ENCODE results near the gene NYNRIN.
A peak's percentile ranks its signal among the peaks of the same experiment; 100 is the strongest.
"Not testable (repeated sequence)": the region's sequence is repeated elsewhere in the genome, so short reads cannot be mapped to it uniquely, and the experiment has no call there.

NYNRIN gene

DNA sequence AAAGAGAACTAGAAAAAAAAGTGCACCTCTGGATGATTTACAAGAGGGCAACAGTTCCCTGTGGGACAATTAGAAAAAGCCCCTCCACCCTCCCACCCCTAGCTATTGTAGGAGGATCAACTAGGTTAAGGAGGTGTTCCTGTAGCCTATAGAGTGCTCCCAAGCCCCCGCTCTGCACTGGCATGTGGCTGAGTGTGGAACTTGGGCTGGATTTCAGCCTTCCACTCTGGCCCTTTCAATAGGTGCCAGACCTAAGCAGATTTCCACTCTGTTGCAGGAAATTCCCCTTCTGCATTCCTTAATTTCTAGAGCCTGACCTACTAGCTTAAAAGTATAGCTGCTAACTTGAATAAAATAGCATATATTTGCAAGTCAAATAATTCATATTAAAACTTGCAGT is 28.1 kb upstream of the NYNRIN start:
- H3K9ac ChIP-seq (ENCODE audit: low read length), result no peak overlapping the region
- H3K9me3 ChIP-seq (ENCODE audit: control insufficient read depth, insufficient read depth, low read depth, low read length), result no peaks in the 10 kb centered on the region
- H3K27me3 ChIP-seq (ENCODE audit: control insufficient read depth, insufficient read depth, low read length), result no peaks in the 10 kb centered on the region
- peaks cover 10% of the 10 kb centered on the region for H3K4me1 ChIP-seq (ENCODE audit: control insufficient read depth, insufficient read depth, low read length)
- peaks cover 32% of the 10 kb centered on the region for H3K36me3 ChIP-seq (ENCODE audit: control insufficient read depth, insufficient read depth, low read length)
- H3K4me3 ChIP-seq (ENCODE audit: low read depth, low read length), result no peak overlapping the region
- no peak overlapping the region for H3K27ac ChIP-seq (ENCODE audit: low read depth, low read length)

DNA sequence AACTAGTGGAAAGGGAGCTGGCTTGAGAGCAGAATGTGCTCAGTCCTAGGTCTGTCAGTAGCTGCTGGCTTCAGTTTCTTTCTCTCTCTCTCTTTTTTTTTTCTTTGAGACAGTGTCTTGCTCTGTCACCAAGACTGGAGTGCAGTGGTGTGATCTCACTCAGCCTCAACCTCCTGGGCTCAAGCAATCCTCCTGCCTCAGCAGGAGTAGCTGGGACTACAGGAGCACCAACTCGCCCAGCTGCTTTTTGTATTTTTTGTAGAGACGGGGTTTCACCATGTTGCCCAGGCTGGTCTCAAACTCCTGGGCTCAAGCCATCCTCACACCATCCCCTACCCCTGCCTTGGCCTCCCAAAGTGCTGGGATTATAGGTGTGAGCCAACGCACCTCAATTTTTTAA is 27.2 kb upstream of the NYNRIN start:
- H3K9ac ChIP-seq (ENCODE audit: low read length); H3K27me3 ChIP-seq (ENCODE audit: control insufficient read depth, insufficient read depth, low read length); H3K27ac ChIP-seq (ENCODE audit: low read depth, low read length); H3K4me3 ChIP-seq (ENCODE audit: low read depth, low read length); H3K9me3 ChIP-seq (ENCODE audit: control insufficient read depth, insufficient read depth, low read depth, low read length): not testable (repeated sequence)
- H3K36me3 ChIP-seq (ENCODE audit: control insufficient read depth, insufficient read depth, low read length), result peaks cover 32% of the 10 kb centered on the region
- H3K4me1 ChIP-seq (ENCODE audit: control insufficient read depth, insufficient read depth, low read length), result peaks cover 12% of the 10 kb centered on the region

DNA sequence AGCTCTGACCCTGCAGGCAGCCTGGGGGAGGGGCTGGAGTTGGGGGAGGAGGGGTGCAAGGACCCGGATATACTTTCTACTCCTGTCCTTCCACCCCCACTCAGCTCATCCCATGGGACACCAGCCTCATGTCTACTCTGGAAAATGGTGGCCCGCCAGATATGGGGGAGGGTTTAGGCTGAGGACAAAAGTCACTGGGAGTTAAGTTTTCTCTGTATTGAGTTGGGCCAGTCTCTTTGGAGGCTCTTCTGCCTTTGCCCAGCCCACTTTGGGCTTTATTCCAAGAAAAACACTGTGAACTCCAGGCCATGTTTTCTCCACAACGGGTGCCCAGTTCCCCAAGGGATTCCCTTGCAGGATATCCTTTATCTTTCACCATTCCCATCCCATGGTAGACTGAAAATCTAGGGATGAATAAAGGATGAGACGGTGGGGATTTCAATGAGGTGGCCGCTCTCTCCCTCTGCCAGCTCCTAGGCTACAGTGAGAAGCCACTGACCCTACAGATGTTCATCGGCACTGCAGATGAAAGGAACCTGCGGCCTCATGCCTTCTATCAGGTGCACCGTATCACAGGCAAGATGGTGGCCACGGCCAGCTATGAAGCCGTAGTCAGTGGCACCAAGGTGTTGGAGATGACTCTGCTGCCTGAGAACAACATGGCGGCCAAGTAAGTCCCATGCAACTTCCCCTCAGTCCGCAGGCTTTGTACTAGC is 25.9 kb upstream of the NYNRIN start:
- H3K9ac ChIP-seq (ENCODE audit: low read length), result no peak overlapping the region
- no peaks in the 10 kb centered on the region for H3K27me3 ChIP-seq (ENCODE audit: control insufficient read depth, insufficient read depth, low read length)
- peaks cover 22% of the 10 kb centered on the region for H3K4me1 ChIP-seq (ENCODE audit: control insufficient read depth, insufficient read depth, low read length)
- H3K9me3 ChIP-seq (ENCODE audit: control insufficient read depth, insufficient read depth, low read depth, low read length), result no peaks in the 10 kb centered on the region
- peaks cover 32% of the 10 kb centered on the region for H3K36me3 ChIP-seq (ENCODE audit: control insufficient read depth, insufficient read depth, low read length)
- no peak overlapping the region for H3K4me3 ChIP-seq (ENCODE audit: low read depth, low read length)
- H3K27ac ChIP-seq (ENCODE audit: low read depth, low read length), result no peak overlapping the region

DNA sequence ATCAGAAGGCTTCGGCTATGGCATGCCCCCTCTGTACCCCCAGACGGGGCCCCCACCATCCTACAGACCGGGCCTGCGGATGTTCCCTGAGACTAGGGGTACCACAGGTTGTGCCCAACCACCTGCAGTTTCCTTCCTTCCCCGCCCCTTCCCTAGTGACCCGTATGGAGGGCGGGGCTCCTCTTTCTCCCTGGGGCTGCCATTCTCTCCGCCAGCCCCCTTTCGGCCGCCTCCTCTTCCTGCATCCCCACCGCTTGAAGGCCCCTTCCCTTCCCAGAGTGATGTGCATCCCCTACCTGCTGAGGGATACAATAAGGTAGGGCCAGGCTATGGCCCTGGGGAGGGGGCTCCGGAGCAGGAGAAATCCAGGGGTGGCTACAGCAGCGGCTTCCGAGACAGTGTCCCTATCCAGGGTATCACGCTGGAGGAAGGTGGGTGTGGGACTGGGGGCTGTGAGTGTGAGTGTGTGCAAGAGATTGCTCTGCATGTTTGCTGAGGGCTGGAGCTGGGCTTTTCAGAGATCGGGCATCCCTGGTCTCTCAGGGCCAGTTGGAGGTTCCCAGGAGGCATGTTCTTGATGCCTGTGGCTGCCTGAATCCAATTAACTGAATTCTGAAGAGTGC is 22.2 kb upstream of the NYNRIN start:
- Histone ChIP-seq H3K9ac (ENCODE audit: low read length) (no peak overlapping the region), H3K27me3 (ENCODE audit: control insufficient read depth, insufficient read depth, low read length) (no peaks in the 10 kb centered on the region), H3K4me3 (ENCODE audit: low read depth, low read length) (peak overlapping the region; percentile 34; the same call in 1 of the 2 replicates), H3K36me3 (ENCODE audit: control insufficient read depth, insufficient read depth, low read length) (peaks cover 25% of the 10 kb centered on the region), H3K4me1 (ENCODE audit: control insufficient read depth, insufficient read depth, low read length) (peaks cover 22% of the 10 kb centered on the region), H3K27ac (ENCODE audit: low read depth, low read length) (no peak overlapping the region), H3K9me3 (ENCODE audit: control insufficient read depth, insufficient read depth, low read depth, low read length) (no peaks in the 10 kb centered on the region)

DNA sequence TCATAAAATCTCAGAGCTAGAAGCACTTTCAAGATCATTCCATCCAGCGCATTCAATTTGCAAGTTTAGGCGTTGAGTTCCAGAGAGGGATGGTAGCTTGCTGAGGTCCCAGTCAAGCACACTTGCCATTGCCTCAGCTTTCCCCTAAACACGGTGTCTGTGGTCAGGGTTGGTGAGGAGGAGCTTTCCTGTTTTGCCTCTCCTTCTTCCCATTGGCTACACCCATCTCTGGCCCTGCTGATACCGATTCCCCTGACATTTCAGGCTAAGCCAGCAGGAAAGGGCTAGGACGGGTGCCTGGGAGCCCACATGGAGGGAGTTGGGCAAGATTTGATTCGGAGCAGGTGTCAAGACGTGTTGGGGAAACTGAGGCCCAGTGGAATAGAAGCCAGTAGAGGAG is 21.7 kb upstream of the NYNRIN start:
- peaks cover 22% of the 10 kb centered on the region for H3K4me1 ChIP-seq (ENCODE audit: control insufficient read depth, insufficient read depth, low read length)
- no peak overlapping the region for H3K27ac ChIP-seq (ENCODE audit: low read depth, low read length)
- H3K4me3 ChIP-seq (ENCODE audit: low read depth, low read length), result no peak overlapping the region
- H3K36me3 ChIP-seq (ENCODE audit: control insufficient read depth, insufficient read depth, low read length), result peaks cover 20% of the 10 kb centered on the region
- H3K9ac ChIP-seq (ENCODE audit: low read length), result no peak overlapping the region
- no peaks in the 10 kb centered on the region for H3K9me3 ChIP-seq (ENCODE audit: control insufficient read depth, insufficient read depth, low read depth, low read length)
- no peaks in the 10 kb centered on the region for H3K27me3 ChIP-seq (ENCODE audit: control insufficient read depth, insufficient read depth, low read length)

DNA sequence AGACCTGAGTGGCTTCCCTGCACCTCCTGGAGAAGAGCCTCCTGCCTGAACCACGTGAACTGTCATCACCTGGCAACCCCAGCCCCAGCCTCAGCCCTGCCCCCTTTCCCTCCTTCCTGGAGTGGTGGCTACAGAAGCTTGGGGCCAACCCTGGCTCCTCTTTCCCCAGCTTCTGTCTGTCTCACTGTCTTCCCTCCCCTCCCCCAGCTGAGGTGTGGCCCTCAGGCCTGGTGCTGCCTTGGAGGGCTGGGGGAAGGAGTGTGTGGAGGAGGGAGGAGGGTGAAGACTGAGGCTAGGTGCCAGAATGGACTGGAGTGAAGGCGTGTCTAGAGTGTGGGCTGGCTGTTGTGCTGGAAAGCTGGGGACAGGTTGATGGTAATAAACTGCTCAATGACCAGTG is 21.1 kb upstream of the NYNRIN start:
- no peak overlapping the region for H3K4me3 ChIP-seq (ENCODE audit: low read depth, low read length)
- H3K9me3 ChIP-seq (ENCODE audit: control insufficient read depth, insufficient read depth, low read depth, low read length), result no peaks in the 10 kb centered on the region
- peaks cover 22% of the 10 kb centered on the region for H3K4me1 ChIP-seq (ENCODE audit: control insufficient read depth, insufficient read depth, low read length)
- H3K27me3 ChIP-seq (ENCODE audit: control insufficient read depth, insufficient read depth, low read length), result no peaks in the 10 kb centered on the region
- no peak overlapping the region for H3K27ac ChIP-seq (ENCODE audit: low read depth, low read length)
- peaks cover 16% of the 10 kb centered on the region for H3K36me3 ChIP-seq (ENCODE audit: control insufficient read depth, insufficient read depth, low read length)
- no peak overlapping the region for H3K9ac ChIP-seq (ENCODE audit: low read length)

DNA sequence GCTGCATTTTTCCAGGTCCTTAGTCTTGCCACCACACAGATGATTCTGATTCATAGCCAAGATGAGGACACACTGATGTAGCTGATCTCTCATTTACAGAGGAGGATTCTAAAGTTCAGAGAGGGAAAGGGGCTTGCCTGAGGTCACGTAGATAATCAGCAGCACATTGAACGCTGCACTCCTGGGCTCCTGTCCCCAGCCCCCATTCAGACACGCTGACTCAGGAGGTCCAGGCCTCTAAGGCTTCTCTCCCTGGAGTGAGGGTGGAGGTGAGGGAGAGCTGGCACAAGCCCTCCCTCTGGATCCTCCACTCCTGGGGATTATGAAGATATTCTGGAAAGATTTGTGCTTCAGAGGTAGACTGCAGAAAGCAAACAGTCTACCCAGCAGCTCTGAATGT is 20.5 kb upstream of the NYNRIN start:
- H3K36me3 ChIP-seq (ENCODE audit: control insufficient read depth, insufficient read depth, low read length), result peaks cover 9% of the 10 kb centered on the region
- no peaks in the 10 kb centered on the region for H3K27me3 ChIP-seq (ENCODE audit: control insufficient read depth, insufficient read depth, low read length)
- no peak overlapping the region for H3K27ac ChIP-seq (ENCODE audit: low read depth, low read length)
- H3K9me3 ChIP-seq (ENCODE audit: control insufficient read depth, insufficient read depth, low read depth, low read length), result no peaks in the 10 kb centered on the region
- H3K9ac ChIP-seq (ENCODE audit: low read length), result no peak overlapping the region
- peaks cover 22% of the 10 kb centered on the region for H3K4me1 ChIP-seq (ENCODE audit: control insufficient read depth, insufficient read depth, low read length)
- no peak overlapping the region for H3K4me3 ChIP-seq (ENCODE audit: low read depth, low read length)

DNA sequence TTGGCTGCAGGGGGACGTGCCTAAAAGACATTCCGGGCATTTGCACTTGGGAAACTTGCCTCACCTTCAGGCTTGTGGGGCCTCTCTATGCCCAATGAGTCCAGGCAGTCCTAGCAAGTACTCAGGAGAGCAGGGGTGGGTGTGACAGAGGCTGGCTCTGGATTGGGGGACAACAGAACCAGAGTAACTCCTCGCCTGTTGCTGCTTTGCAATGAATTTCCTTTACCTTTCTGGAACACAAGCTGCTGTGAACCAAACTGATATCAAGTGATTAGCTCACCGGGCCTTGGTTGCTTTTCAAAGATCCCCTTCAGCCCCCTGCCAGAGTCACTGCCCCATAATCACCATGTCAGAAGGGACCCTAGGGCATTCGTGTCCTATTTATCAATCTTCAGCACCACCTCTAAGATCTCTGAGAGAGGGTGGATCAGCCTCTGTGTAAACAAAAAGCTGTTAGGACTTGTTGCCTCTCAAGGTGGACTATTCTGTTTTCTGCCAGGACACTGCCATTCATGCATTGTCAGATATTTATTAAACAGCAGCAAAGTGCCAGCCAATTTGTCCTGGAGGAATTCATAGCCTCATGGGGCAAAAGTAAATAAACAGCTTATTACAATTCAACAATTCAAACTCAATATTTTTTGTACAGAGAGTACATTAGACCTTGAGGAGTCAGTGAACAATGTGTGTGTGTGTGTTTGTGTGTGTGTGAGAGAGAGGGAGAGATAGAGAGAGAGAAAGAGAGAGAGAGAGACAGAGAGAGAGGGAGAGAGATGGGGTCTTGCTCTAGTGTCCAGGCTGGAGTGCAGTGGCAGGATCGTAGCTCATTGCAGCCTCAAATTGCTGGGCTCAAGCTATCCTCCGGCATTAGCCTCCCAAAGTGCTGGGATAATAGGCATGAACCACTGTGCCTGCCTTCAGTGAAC is 19.6 kb upstream of the NYNRIN start:
- Histone ChIP-seq H3K27ac (ENCODE audit: low read depth, low read length) (no peak overlapping the region), H3K4me3 (ENCODE audit: low read depth, low read length) (no peak overlapping the region), H3K27me3 (ENCODE audit: control insufficient read depth, insufficient read depth, low read length) (no peaks in the 10 kb centered on the region), H3K9me3 (ENCODE audit: control insufficient read depth, insufficient read depth, low read depth, low read length) (no peaks in the 10 kb centered on the region), H3K36me3 (ENCODE audit: control insufficient read depth, insufficient read depth, low read length) (peaks cover 1% of the 10 kb centered on the region; the same call in 1 of the 2 replicates), H3K9ac (ENCODE audit: low read length) (no peak overlapping the region), H3K4me1 (ENCODE audit: control insufficient read depth, insufficient read depth, low read length) (peaks cover 22% of the 10 kb centered on the region)

DNA sequence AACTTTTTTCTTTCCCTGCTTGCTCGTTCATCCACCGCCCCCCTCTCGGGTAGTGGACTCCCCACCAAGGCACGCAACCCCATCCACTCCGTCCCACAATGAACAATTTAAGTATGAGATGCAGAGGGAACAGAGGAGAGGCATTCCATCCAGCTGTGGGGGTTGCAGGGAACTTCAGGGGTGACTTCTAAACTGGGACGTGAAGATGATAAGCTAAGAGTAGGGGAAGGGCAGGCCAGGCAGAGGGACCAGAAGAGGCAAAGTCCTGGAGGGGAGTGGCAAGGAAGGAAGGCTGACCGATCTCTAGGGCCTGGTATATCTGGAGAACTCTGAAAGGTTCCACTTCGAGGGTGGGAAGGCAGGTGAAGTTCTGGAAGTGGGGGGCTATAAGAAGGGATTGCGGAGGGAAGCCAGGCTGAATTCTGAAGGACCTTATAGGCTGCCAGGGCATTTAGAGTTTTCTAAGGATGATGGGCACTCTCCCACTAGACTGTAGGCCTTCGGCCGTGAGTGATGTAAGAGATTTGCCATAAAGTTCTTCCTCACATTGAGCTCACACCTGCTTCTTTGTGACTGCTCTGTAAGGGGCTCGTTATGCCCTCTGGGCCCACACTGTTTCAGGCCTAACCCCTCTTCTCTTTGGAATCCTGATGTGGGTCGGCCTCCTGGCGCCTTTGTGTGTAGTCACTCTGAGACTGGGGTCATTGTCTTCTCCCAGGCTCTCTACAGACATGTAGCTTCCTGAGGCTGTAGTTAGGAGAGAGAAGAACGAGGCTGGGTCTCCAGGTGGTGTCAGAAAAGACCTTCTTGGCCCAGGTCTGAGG is 18.7 kb upstream of the NYNRIN start:
- no peak overlapping the region for H3K27ac ChIP-seq (ENCODE audit: low read depth, low read length)
- no peaks in the 10 kb centered on the region for H3K36me3 ChIP-seq (ENCODE audit: control insufficient read depth, insufficient read depth, low read length)
- H3K9ac ChIP-seq (ENCODE audit: low read length), result no peak overlapping the region
- no peak overlapping the region for H3K4me3 ChIP-seq (ENCODE audit: low read depth, low read length)
- no peaks in the 10 kb centered on the region for H3K27me3 ChIP-seq (ENCODE audit: control insufficient read depth, insufficient read depth, low read length)
- no peaks in the 10 kb centered on the region for H3K9me3 ChIP-seq (ENCODE audit: control insufficient read depth, insufficient read depth, low read depth, low read length)
- H3K4me1 ChIP-seq (ENCODE audit: control insufficient read depth, insufficient read depth, low read length), result peaks cover 22% of the 10 kb centered on the region

DNA sequence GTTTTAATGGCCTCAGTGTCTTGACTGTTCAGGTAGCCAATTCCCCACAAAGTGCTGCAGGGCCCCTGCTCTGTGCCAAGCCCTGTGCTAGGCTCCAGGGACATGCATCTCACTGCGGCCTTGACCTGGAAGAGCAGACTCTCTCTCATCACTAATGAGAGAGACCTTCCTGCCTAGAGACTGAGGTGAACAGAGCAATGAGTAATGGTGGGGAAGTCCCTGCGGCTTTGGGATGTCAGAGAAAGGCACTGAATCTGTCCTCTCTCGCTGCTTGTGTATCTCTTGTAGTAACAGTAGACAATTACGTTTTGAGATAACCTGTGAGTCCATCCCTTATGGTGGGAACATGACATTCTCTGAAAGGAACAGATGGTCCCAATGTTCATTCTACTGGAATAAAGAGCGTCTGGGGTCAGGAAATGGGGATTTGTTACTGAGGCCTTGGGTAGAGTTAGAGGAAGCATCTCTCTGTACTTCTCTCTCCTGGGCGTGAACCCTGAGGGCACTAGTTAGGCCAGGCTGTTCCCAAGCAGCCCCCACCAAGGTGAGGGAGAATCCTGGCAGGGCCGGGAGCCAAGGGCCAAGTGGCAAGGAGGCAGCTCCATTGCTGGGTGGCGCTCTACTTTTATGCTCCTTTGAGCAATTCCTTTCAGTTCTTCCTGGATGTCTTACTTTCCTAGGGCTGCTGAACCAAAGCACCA is 17.3 kb upstream of the NYNRIN start:
- no peak overlapping the region for H3K9ac ChIP-seq (ENCODE audit: low read length)
- H3K27ac ChIP-seq (ENCODE audit: low read depth, low read length), result no peak overlapping the region
- H3K9me3 ChIP-seq (ENCODE audit: control insufficient read depth, insufficient read depth, low read depth, low read length), result no peaks in the 10 kb centered on the region
- H3K27me3 ChIP-seq (ENCODE audit: control insufficient read depth, insufficient read depth, low read length), result no peaks in the 10 kb centered on the region
- H3K36me3 ChIP-seq (ENCODE audit: control insufficient read depth, insufficient read depth, low read length), result no peaks in the 10 kb centered on the region
- H3K4me1 ChIP-seq (ENCODE audit: control insufficient read depth, insufficient read depth, low read length), result peaks cover 14% of the 10 kb centered on the region
- no peak overlapping the region for H3K4me3 ChIP-seq (ENCODE audit: low read depth, low read length)

Measured in HUES6 (cell line).